K562 (cell line): ENCODE measurements around the gene NFIC.

ENCODE experiments used
- ELF1 ChIP-seq: fragments of 200-800 bp; sonication (Bioruptor generic); IDR thresholded peaks from 2 replicates; pipeline ENCODE4 v1.6.1; 2016; ENCODE audit warnings: missing genetic modification characterization, missing compliant biosample characterization
- EP300 ChIP-seq: IDR thresholded peaks from 2 replicates; pipeline ENCODE4 v1.6.1; 2012; ENCODE audit warnings: low read length, improper control_type of control experiment
- NCOA4 ChIP-seq: fragments of 450-650 bp; IDR thresholded peaks from 2 replicates; pipeline ENCODE4 v1.6.1; 2018; ENCODE audit warnings: mild to moderate bottlenecking; ENCODE audit not compliant: partially characterized antibody
- PHF8 ChIP-seq: fragments of 200-600 bp; sonication (generic); IDR thresholded peaks from 2 replicates; pipeline ENCODE4 v1.6.1; 2012; ENCODE audit warnings: mixed run types, mild to moderate bottlenecking, inconsistent platforms, low read length, moderate library complexity, borderline replicate concordance
- POLR2A ChIP-seq: fragments of 450-650 bp; conservative IDR thresholded peaks from 2 replicates; pipeline ENCODE4 v1.6.1; 2016
- POLR2AphosphoS5 ChIP-seq: IDR thresholded peaks from 2 replicates; pipeline ENCODE4 v1.6.1; 2011; ENCODE audit warnings: mild to moderate bottlenecking, low read depth, low read length, moderate library complexity; ENCODE audit not compliant: control insufficient read depth, insufficient read depth
- RAD51 ChIP-seq: fragments of 450-650 bp; IDR thresholded peaks from 2 replicates; pipeline ENCODE4 v1.7.1; 2016; ENCODE audit warnings: low read depth, mild to moderate bottlenecking, borderline replicate concordance
- TARDBP ChIP-seq: fragments of 450-650 bp; IDR thresholded peaks from 2 replicates; pipeline ENCODE4 v1.6.1; 2016
- TCF7L2 ChIP-seq: fragments of 150-350 bp; IDR thresholded peaks from 2 replicates; pipeline ENCODE4 v1.6.1; 2016; ENCODE audit warnings: low read depth, mild to moderate bottlenecking, low read length, moderate library complexity
- ZNF311 ChIP-seq: fragments of 250-450 bp; sonication (Bioruptor Pico); IDR thresholded peaks from 2 replicates; pipeline ENCODE4 v1.4.0; 2020; ENCODE audit warnings: mild to moderate bottlenecking, moderate library complexity
- ZZZ3 ChIP-seq: fragments of 450-650 bp; IDR thresholded peaks from 2 replicates; pipeline ENCODE4 v1.6.1; 2016; ENCODE audit warnings: antibody characterized with exemption, mild to moderate bottlenecking, moderate library complexity
- TF ChIP-seq, protein P1 (sequence below), 3 experiments: IDR thresholded peaks in 2 of 3; conservative IDR thresholded peaks in 1 of 3; 2 replicates each; pipeline ENCODE4 v1.5.1; 2011 to 2012; ENCODE audit warnings: low read length in 3 of 3, mild to moderate bottlenecking in 3 of 3, control low read depth in 2 of 3, improper control_type of control experiment in 1 of 3, inconsistent platforms in 1 of 3, low read depth in 1 of 3, mixed read lengths in 1 of 3, moderate library complexity in 1 of 3; ENCODE audit not compliant: insufficient read depth in 2 of 3
- TF ChIP-seq, protein P2 (sequence below): sonication (generic); formaldehyde crosslinking; IDR thresholded peaks from 2 replicates; pipeline ENCODE4 v1.8.0; 2022; ENCODE audit warnings: missing genetic modification reagents, mild to moderate bottlenecking, borderline replicate concordance
- TF ChIP-seq, protein P3 (sequence below): fragments of 450-650 bp; IDR thresholded peaks from 2 replicates; pipeline ENCODE4 v1.6.1; 2018; ENCODE audit not compliant: partially characterized antibody

DNA sequence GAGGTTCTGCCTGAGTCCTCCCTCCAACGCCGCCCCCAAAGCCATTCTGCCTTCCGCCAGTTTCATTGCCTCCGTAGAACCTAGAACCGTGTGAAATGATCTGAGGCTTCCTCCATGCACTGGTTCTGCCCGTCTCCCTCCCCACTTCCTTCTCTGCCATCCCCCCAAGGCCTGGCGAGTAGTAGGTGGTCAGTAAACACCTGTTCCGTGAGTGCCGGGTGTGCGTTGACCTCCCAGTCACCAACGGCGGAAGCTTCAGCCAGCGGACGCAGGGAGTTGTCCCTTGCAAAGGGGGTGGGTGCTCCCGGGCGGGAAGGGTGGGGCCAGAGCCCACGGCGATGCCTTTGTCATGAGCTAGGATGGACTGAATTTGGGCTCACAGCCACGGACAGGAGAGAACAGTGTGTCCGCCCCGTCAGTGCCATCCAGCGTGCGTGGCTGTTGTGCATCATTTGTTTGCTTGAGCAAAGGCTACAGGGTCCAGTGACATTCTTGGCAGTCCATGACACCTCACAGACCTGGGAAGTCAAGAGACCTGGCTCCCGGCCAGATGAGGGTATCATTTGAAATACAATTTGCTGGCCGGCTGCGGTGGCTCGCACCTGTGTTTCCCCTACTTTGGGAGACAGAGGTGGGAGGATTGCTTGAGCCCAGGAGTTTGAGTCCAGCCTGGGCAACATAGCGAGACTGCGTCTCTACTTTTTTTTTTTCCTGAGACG, 43.1 kb downstream of the NFIC start:
- TF ChIP-seq ZNF311 (CRISPR knock-in tag) = no peak
- TF ChIP-seq, protein P1, sequence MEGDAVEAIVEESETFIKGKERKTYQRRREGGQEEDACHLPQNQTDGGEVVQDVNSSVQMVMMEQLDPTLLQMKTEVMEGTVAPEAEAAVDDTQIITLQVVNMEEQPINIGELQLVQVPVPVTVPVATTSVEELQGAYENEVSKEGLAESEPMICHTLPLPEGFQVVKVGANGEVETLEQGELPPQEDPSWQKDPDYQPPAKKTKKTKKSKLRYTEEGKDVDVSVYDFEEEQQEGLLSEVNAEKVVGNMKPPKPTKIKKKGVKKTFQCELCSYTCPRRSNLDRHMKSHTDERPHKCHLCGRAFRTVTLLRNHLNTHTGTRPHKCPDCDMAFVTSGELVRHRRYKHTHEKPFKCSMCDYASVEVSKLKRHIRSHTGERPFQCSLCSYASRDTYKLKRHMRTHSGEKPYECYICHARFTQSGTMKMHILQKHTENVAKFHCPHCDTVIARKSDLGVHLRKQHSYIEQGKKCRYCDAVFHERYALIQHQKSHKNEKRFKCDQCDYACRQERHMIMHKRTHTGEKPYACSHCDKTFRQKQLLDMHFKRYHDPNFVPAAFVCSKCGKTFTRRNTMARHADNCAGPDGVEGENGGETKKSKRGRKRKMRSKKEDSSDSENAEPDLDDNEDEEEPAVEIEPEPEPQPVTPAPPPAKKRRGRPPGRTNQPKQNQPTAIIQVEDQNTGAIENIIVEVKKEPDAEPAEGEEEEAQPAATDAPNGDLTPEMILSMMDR (IDR thresholded peaks at IDR 0.05 in 2 of 3, conservative IDR thresholded peaks at IDR 0.05 in 1 of 3; ENCODE audit: insufficient read depth in 2 of 3, low read depth in 1 of 3, low read length in 3 of 3) = no peak
- no peak for TF ChIP-seq POLR2AphosphoS5
- no peak for TF ChIP-seq ZZZ3
- no peak for TF ChIP-seq EP300
- TF ChIP-seq, protein P2, sequence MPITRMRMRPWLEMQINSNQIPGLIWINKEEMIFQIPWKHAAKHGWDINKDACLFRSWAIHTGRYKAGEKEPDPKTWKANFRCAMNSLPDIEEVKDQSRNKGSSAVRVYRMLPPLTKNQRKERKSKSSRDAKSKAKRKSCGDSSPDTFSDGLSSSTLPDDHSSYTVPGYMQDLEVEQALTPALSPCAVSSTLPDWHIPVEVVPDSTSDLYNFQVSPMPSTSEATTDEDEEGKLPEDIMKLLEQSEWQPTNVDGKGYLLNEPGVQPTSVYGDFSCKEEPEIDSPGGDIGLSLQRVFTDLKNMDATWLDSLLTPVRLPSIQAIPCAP (CRISPR knock-in tag) = no peak
- TF ChIP-seq, protein P3, sequence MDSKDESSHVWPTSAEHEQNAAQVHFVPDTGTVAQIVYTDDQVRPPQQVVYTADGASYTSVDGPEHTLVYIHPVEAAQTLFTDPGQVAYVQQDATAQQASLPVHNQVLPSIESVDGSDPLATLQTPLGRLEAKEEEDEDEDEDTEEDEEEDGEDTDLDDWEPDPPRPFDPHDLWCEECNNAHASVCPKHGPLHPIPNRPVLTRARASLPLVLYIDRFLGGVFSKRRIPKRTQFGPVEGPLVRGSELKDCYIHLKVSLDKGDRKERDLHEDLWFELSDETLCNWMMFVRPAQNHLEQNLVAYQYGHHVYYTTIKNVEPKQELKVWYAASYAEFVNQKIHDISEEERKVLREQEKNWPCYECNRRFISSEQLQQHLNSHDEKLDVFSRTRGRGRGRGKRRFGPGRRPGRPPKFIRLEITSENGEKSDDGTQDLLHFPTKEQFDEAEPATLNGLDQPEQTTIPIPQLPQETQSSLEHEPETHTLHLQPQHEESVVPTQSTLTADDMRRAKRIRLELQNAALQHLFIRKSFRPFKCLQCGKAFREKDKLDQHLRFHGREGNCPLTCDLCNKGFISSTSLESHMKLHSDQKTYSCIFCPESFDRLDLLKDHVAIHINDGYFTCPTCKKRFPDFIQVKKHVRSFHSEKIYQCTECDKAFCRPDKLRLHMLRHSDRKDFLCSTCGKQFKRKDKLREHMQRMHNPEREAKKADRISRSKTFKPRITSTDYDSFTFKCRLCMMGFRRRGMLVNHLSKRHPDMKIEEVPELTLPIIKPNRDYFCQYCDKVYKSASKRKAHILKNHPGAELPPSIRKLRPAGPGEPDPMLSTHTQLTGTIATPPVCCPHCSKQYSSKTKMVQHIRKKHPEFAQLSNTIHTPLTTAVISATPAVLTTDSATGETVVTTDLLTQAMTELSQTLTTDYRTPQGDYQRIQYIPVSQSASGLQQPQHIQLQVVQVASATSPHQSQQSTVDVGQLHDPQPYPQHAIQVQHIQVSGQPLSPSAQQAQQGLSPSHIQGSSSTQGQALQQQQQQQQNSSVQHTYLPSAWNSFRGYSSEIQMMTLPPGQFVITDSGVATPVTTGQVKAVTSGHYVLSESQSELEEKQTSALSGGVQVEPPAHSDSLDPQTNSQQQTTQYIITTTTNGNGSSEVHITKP = no peak
- TF ChIP-seq POLR2A = no peak
- no peak for TF ChIP-seq RAD51
- TF ChIP-seq NCOA4 = no peak
- no peak for TF ChIP-seq PHF8
- TF ChIP-seq ELF1 (tag) = no peak
- TF ChIP-seq TARDBP = no peak
- TF ChIP-seq TCF7L2 = no peak
